IPS DF 6.9 (cell line): ENCODE measurements around the gene SQSTM1.

Experiments used
- DNase-seq: peaks from one replicate; pipeline ENCODE4 v3.0.0-alpha.2; 2013; ENCODE audit warnings: low read depth, low spot score
- H3K27ac ChIP-seq: one replicate; pipeline ENCODE4 v1.5.1; 2013; ENCODE audit warnings: low read length, control low read depth
- H3K27me3 ChIP-seq: 2 replicates; pipeline ENCODE4 v1.6.1; 2013; ENCODE audit warnings: mild to moderate bottlenecking, low read length; ENCODE audit not compliant: control insufficient read depth, insufficient read depth
- H3K36me3 ChIP-seq: 2 replicates; pipeline ENCODE4 v1.6.1; 2013; ENCODE audit warnings: low read length; ENCODE audit not compliant: control insufficient read depth, insufficient read depth
- H3K4me1 ChIP-seq: 2 replicates; pipeline ENCODE4 v1.6.1; 2013; ENCODE audit warnings: low read length; ENCODE audit not compliant: control insufficient read depth, insufficient read depth
- H3K4me3 ChIP-seq: 2 replicates; pipeline ENCODE4 v1.5.1; 2013; ENCODE audit warnings: mild to moderate bottlenecking, low read length
- H3K9me3 ChIP-seq: 2 replicates; pipeline ENCODE4 v1.6.1; 2013; ENCODE audit warnings: low read length, inconsistent platforms; ENCODE audit not compliant: control insufficient read depth, insufficient read depth
- WGBS: extraction: QIAGEN DNeasy Blood & Tissue Kit; methylation state at CpG from one replicate; pipeline ENCODE4 v1.1.7; 2013; ENCODE audit warnings: mixed read lengths, missing lambda C conversion rate; ENCODE audit not compliant: insufficient read length, insufficient coverage; 5-methylcytosine and 5-hydroxymethylcytosine counted together

SQSTM1 gene

GRCh38 chr5:179836225-179837019 lies 15.7 kb downstream of the SQSTM1 start:
- no peak for DNase-seq
- H3K4me3 ChIP-seq = no peak overlapping the region
- H3K27ac ChIP-seq = no peak overlapping the region
- no peaks in the 10 kb centered on the region for H3K9me3 ChIP-seq
- no peaks in the 10 kb centered on the region for H3K27me3 ChIP-seq
- H3K36me3 ChIP-seq = peaks cover 33% of the 10 kb centered on the region
- H3K4me1 ChIP-seq = no peaks in the 10 kb centered on the region
- no CpG with 5 or more reads among the region's 19 CpGs for WGBS

GRCh38 chr5:179837076-179838011 lies 16.6 kb downstream of the SQSTM1 start:
- Histone ChIP-seq H3K4me1 (no peaks in the 10 kb centered on the region), H3K27ac (no peak overlapping the region), H3K9me3 (no peaks in the 10 kb centered on the region), H3K27me3 (no peaks in the 10 kb centered on the region), H3K36me3 (peaks cover 34% of the 10 kb centered on the region), H3K4me3 (no peak overlapping the region)
- DNase-seq = no peak
- no CpG with 5 or more reads among the region's 15 CpGs for WGBS

DNA sequence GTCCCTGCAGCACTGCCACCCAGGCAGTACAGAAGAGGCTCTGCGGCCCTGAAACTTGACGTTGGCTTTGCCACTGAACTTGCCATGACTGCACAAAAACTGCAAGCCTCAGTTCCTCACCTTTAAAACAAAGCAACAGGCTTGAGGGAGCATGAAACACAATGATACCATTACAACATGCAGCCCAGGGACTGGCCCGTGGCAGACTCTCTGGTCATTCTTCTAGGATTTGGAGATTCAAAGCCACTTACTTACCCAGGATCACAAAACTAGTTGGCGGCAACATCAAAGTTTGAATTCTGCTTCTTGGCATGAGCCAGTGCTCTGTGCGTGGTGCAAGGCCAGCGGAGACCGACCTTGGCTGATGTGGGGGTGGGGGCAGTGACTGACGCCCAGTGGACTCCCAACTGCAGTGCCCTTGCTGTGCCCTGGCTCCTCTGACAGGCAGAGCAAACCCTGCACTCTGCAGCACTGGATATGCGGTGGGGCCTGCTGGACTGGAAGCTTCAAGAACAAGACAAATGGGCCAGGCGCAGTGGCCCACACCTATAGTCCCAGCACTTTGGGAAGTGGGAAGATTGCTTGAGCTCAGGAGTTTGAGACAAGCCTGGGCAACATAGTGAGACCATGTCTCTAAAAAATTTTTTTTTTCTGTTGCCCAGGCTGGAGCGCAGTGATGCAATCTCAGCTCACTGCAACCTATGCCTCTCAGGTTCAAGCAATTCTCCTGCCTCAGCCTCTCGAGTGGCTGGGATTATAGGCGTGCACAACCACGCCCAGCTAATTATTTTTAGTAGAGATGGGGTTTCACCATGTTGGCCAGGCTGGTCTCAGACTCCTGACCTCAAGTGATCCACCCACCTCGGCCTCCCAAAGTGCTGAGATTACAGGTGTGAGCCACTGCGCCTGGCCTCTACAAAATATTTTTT lies 18.9 kb downstream of the SQSTM1 start:
- peaks cover 19% of the 10 kb centered on the region for H3K36me3 ChIP-seq
- no CpG with 5 or more reads among the region's 16 CpGs for WGBS
- no peak for DNase-seq
- no peak overlapping the region for H3K4me3 ChIP-seq
- no peaks in the 10 kb centered on the region for H3K9me3 ChIP-seq
- no peaks in the 10 kb centered on the region for H3K4me1 ChIP-seq
- no peak overlapping the region for H3K27ac ChIP-seq
- H3K27me3 ChIP-seq = no peaks in the 10 kb centered on the region

- Histone ChIP-seq H3K27ac (no peak overlapping the region), H3K4me1 (no peaks in the 10 kb centered on the region), H3K36me3 (peaks cover 19% of the 10 kb centered on the region), H3K9me3 (no peaks in the 10 kb centered on the region), H3K27me3 (no peaks in the 10 kb centered on the region), H3K4me3 (no peak overlapping the region)
- no peak for DNase-seq
- no CpG with 5 or more reads among the region's 11 CpGs for WGBS
These were observed 19.6 kb downstream of the SQSTM1 start for GRCh38 chr5:179840321-179840720.

GRCh38 chr5:179840766-179841165 lies 20.1 kb downstream of the SQSTM1 start:
- Histone ChIP-seq H3K9me3 (no peaks in the 10 kb centered on the region), H3K4me3 (no peak overlapping the region), H3K36me3 (peaks cover 21% of the 10 kb centered on the region), H3K27me3 (no peaks in the 10 kb centered on the region), H3K27ac (no peak overlapping the region), H3K4me1 (no peaks in the 10 kb centered on the region)
- no peak for DNase-seq
- WGBS = no CpG with 5 or more reads among the region's 17 CpGs

- peaks cover 15% of the 10 kb centered on the region for H3K36me3 ChIP-seq
- WGBS = no CpG with 5 or more reads among the region's 9 CpGs
These were observed 20.9 kb downstream of the SQSTM1 start for GRCh38 chr5:179841621-179842020.

DNA sequence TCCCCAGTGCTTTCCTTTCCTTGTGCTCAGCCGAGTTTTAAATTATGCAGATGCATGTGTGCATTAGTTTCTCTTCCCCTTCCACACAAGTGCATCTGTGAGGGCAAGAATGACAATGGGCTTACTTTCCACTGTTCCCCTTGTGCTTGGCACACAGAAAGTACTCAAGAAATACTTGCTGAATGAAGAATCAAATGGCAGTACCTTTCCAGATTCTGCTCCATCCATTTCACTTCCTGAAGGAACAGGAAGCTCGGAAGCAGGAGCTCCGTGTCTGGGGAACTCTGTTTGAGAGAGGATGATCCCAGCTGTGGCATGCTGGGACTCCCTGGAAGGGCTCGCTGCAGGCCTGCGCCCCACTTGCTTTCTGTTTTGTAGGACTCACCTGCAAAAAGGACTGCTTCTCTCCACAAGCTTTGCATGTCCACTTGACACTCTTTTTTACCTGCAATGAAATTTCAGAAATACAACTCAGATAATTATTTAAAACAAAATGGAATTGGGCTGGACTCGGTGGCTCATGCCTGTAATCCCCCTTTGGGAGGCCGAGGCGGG lies 32.4 kb downstream of the SQSTM1 start:
- DNase-seq = no peak
- whole genome bisulfite sequencing = no CpG with 5 or more reads among the region's 8 CpGs
- Histone ChIP-seq H3K36me3 (peaks cover 24% of the 10 kb centered on the region; the same call in 1 of the 2 replicates), H3K4me1 (no peaks in the 10 kb centered on the region), H3K4me3 (no peak overlapping the region), H3K27me3 (no peaks in the 10 kb centered on the region), H3K27ac (no peak overlapping the region), H3K9me3 (no peaks in the 10 kb centered on the region)

More at GRCh38 chr5:179841621-179842020, 20.9 kb downstream of the SQSTM1 start:
- H3K4me1 ChIP-seq = no peaks in the 10 kb centered on the region
- no peak overlapping the region for H3K27ac ChIP-seq
- H3K27me3 ChIP-seq = no peaks in the 10 kb centered on the region
- H3K4me3 ChIP-seq = no peak overlapping the region
- no peaks in the 10 kb centered on the region for H3K9me3 ChIP-seq
- DNase-seq = no peak

GRCh38 chr5:179854356-179854755 lies 33.7 kb downstream of the SQSTM1 start:
- no peak overlapping the region for H3K27ac ChIP-seq
- WGBS = 100% methylated on average over 2 of the region's 8 CpGs
- H3K36me3 ChIP-seq = peaks cover 24% of the 10 kb centered on the region; the same call in 1 of the 2 replicates
- H3K4me3 ChIP-seq = no peak overlapping the region
- DNase-seq = no peak
- no peaks in the 10 kb centered on the region for H3K9me3 ChIP-seq
- no peaks in the 10 kb centered on the region for H3K4me1 ChIP-seq
- H3K27me3 ChIP-seq = no peaks in the 10 kb centered on the region

GRCh38 chr5:179858241-179858585 lies 37.5 kb downstream of the SQSTM1 start:
- no peak overlapping the region for H3K27ac ChIP-seq
- H3K4me3 ChIP-seq = peak overlapping the region; percentile 73
- no CpG with 5 or more reads among the region's 32 CpGs for WGBS
- H3K4me1 ChIP-seq = no peaks in the 10 kb centered on the region
- no peaks in the 10 kb centered on the region for H3K27me3 ChIP-seq
- H3K36me3 ChIP-seq = peaks cover 3% of the 10 kb centered on the region; the same call in 1 of the 2 replicates
- no peaks in the 10 kb centered on the region for H3K9me3 ChIP-seq
- no peak for DNase-seq
